HepG2 (cell line): ENCODE data around the gene PFKFB2. TPM values are rescaled to one million over a fixed set of nuclear protein-coding genes. Genes with fewer than 3 reads are reported as not detected.

Experiments used
- CENPT ChIP-seq: sonication (generic); formaldehyde crosslinking; IDR thresholded peaks from 2 replicates; pipeline ENCODE4 v1.8.0; 2022; ENCODE audit warnings: low read depth, mild to moderate bottlenecking, moderate library complexity, missing genetic modification reagents
- ETV5 ChIP-seq: IDR thresholded peaks from 2 replicates; pipeline ENCODE4 v1.6.1; 2018; ENCODE audit warnings: missing biosample characterization, missing genetic modification reagents, inconsistent platforms, borderline replicate concordance
- HNRNPUL1 ChIP-seq: fragments of 200-400 bp; formaldehyde crosslinking; IDR thresholded peaks from 2 replicates; pipeline ENCODE4 v1.6.1; 2017; ENCODE audit warnings: low read depth, mild to moderate bottlenecking, low read length, moderate library complexity
- ISX ChIP-seq: sonication (generic); formaldehyde crosslinking; conservative IDR thresholded peaks from 2 replicates; pipeline ENCODE4 v1.5.0; 2020; ENCODE audit warnings: missing genetic modification reagents
- NFE2L2 ChIP-seq: fragments of 150-350 bp; IDR thresholded peaks from 2 replicates; pipeline ENCODE4 v1.6.1; 2014; ENCODE audit warnings: low read length
- RBFOX2 ChIP-seq: fragments of 200-400 bp; formaldehyde crosslinking; IDR thresholded peaks from 2 replicates; pipeline ENCODE4 v1.6.1; 2017; ENCODE audit warnings: low read depth, mild to moderate bottlenecking, low read length
- SAFB2 ChIP-seq: sonication (generic); formaldehyde crosslinking; IDR thresholded peaks from 2 replicates; pipeline ENCODE4 v1.5.1; 2020; ENCODE audit warnings: missing genetic modification reagents, low read depth, mild to moderate bottlenecking, borderline replicate concordance
- SMAD3 ChIP-seq: sonication (generic); formaldehyde crosslinking; IDR thresholded peaks from 2 replicates; pipeline ENCODE4 v1.4.0; 2020; ENCODE audit warnings: missing genetic modification reagents
- SRSF4 ChIP-seq: fragments of 200-400 bp; formaldehyde crosslinking; IDR thresholded peaks from one replicate; pipeline ENCODE4 v1.6.1; 2018; ENCODE audit warnings: mild to moderate bottlenecking, low read depth, low read length, moderate library complexity; ENCODE audit not compliant: poor library complexity, severe bottlenecking
- STAG1 ChIP-seq: sonication (generic); formaldehyde crosslinking; IDR thresholded peaks from 2 replicates; pipeline ENCODE4 v1.4.0; 2020; ENCODE audit warnings: missing genetic modification reagents
- TCF12 ChIP-seq, 2 experiments: fragments of 450-650 bp in 1 of 2; sonication (generic) in 1 of 2; formaldehyde crosslinking in 1 of 2; IDR thresholded peaks; 2 replicates each; pipeline versions ENCODE4 v1.6.1 to v1.8.0; 2017 to 2022; ENCODE audit warnings: antibody characterized with exemption in 1 of 2, mild to moderate bottlenecking in 1 of 2, missing genetic modification reagents in 1 of 2, moderate library complexity in 1 of 2
- TOE1 ChIP-seq: sonication (generic); formaldehyde crosslinking; IDR thresholded peaks from 2 replicates; pipeline ENCODE4 v1.4.0; 2020; ENCODE audit warnings: mild to moderate bottlenecking, missing genetic modification reagents
- ZC3H4 ChIP-seq: sonication (generic); formaldehyde crosslinking; IDR thresholded peaks from 2 replicates; pipeline ENCODE4 v1.4.0; 2020; ENCODE audit warnings: missing genetic modification reagents, borderline replicate concordance
- ZFP37 ChIP-seq: sonication (generic); formaldehyde crosslinking; IDR thresholded peaks from 2 replicates; pipeline ENCODE4 v1.4.0; 2020; ENCODE audit warnings: missing genetic modification reagents, borderline replicate concordance
- ZNF292 ChIP-seq: sonication (generic); formaldehyde crosslinking; IDR thresholded peaks from 2 replicates; pipeline ENCODE4 v1.8.1; 2022; ENCODE audit warnings: mild to moderate bottlenecking, low read depth, missing genetic modification reagents, borderline replicate concordance
- ZNF615 ChIP-seq: sonication (generic); formaldehyde crosslinking; IDR thresholded peaks from 2 replicates; pipeline ENCODE4 v1.5.0; 2020; ENCODE audit warnings: mild to moderate bottlenecking, missing genetic modification reagents, borderline replicate concordance
- ZNF747 ChIP-seq: sonication (generic); formaldehyde crosslinking; IDR thresholded peaks from 2 replicates; pipeline ENCODE4 v1.8.1; 2023; ENCODE audit warnings: missing genetic modification reagents, mild to moderate bottlenecking, borderline replicate concordance
- polyA plus RNA-seq, 8 experiments: library from polyadenylated mRNA; depleted of rRNA in 3 of 8; stranded (reverse) in 7 of 8; unstranded in 1 of 8; fragments of >200 nt; fragmentation: Illumina TruSeq in 4 of 8; extraction: Trizol in 4 of 8; gene quantifications; 2 replicates each; pipeline versions ENCODE4 v1.2.1 to v1.2.3, GENCODE V29; 2011 to 2016; ENCODE audit warnings: low read depth in 4 of 8, missing spikeins in 1 of 8, mixed read lengths in 1 of 8; ENCODE audit not compliant: insufficient read depth in 1 of 8
- total RNA-seq, 5 experiments: library from RNA; depleted of rRNA; stranded (reverse); fragments of >200 nt; fragmentation: Illumina TruSeq; extraction: Trizol; gene quantifications; 2 replicates each; pipeline ENCODE4 v1.2.3, GENCODE V29; 2016; ENCODE audit warnings: low read depth in 1 of 5
- TF ChIP-seq, protein P1 (sequence below): sonication (generic); formaldehyde crosslinking; IDR thresholded peaks from 2 replicates; pipeline ENCODE4 v1.4.0; 2020; ENCODE audit warnings: missing genetic modification reagents
- TF ChIP-seq, protein P2 (sequence below): sonication (generic); formaldehyde crosslinking; IDR thresholded peaks from 2 replicates; pipeline ENCODE4 v1.8.0; 2022; ENCODE audit warnings: missing genetic modification reagents, mild to moderate bottlenecking, borderline replicate concordance
- TF ChIP-seq, protein P3 (sequence below): sonication (generic); formaldehyde crosslinking; IDR thresholded peaks from 2 replicates; pipeline ENCODE4 v1.5.0; 2020; ENCODE audit warnings: mild to moderate bottlenecking, missing genetic modification reagents, borderline replicate concordance
- TF ChIP-seq, protein P4 (sequence below): sonication (generic); formaldehyde crosslinking; IDR thresholded peaks from 2 replicates; pipeline ENCODE4 v1.8.1; 2023; ENCODE audit warnings: mild to moderate bottlenecking, missing genetic modification reagents, borderline replicate concordance

PFKFB2 gene
- total and polyA plus RNA-seq, 2 of the 13 experiments (the other 11 are each of a cell fraction or from before 2014, with no cell fraction given), result 4.6 to 10.6 TPM

DNA sequence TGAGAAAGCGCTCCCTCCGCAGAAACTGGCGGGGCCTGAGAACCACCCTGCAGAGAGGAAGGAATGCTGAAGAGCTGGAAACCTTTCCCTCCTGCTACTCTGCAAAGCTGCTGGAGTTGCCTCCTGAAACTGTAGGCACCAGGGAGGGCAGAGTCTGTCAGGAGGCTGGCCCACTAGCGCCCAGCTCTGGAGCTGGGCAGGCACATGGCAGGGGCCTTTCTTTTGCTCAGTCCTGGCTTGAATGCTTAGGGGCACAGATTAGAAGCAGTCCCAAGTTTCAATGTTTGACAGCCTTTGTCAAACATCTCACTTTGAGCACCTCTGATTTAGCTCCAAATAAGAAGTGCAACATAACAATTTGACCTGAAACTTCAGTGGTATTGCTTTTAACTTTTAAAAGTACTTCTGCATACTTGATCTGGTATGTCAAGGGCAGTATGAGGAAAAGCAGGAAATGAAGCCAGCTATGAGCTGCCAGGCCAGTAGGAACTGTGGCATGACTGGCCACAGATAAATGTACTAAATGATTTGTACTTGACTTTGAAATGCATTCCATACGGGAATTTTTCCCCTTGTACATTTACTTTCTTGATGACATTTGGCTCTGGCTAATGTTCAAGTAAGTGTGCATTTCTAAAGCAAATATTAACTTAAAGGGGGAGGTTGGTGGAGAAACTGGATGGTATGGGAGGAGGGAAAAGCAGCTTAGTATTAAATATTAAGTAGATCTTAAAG, 27.8 kb upstream of the PFKFB2 start (continued):
- TF ChIP-seq, protein P1, sequence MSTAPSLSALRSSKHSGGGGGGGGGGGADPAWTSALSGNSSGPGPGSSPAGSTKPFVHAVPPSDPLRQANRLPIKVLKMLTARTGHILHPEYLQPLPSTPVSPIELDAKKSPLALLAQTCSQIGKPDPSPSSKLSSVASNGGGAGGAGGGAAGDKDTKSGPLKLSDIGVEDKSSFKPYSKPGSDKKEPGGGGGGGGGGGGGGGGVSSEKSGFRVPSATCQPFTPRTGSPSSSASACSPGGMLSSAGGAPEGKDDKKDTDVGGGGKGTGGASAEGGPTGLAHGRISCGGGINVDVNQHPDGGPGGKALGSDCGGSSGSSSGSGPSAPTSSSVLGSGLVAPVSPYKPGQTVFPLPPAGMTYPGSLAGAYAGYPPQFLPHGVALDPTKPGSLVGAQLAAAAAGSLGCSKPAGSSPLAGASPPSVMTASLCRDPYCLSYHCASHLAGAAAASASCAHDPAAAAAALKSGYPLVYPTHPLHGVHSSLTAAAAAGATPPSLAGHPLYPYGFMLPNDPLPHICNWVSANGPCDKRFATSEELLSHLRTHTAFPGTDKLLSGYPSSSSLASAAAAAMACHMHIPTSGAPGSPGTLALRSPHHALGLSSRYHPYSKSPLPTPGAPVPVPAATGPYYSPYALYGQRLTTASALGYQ, result peak; percentile 63; the same call in 1 of the 2 replicates
- TF ChIP-seq ZC3H4 (CRISPR knock-in tag), result no peak
- no peak for TF ChIP-seq RBFOX2
- TF ChIP-seq ZNF615, result no peak
- TF ChIP-seq, protein P2, sequence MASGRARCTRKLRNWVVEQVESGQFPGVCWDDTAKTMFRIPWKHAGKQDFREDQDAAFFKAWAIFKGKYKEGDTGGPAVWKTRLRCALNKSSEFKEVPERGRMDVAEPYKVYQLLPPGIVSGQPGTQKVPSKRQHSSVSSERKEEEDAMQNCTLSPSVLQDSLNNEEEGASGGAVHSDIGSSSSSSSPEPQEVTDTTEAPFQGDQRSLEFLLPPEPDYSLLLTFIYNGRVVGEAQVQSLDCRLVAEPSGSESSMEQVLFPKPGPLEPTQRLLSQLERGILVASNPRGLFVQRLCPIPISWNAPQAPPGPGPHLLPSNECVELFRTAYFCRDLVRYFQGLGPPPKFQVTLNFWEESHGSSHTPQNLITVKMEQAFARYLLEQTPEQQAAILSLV (CRISPR knock-in tag), result no peak
- TF ChIP-seq ZFP37, result no peak
- no peak for TF ChIP-seq TOE1
- TF ChIP-seq SMAD3 (CRISPR knock-in tag), result no peak
- no peak for TF ChIP-seq SRSF4
- no peak for TF ChIP-seq CENPT
- no peak for TF ChIP-seq HNRNPUL1
- TF ChIP-seq ETV5 (CRISPR knock-in tag), result peak; percentile 32; the same call in 1 of the 2 replicates
- no peak for TF ChIP-seq ISX
- TF ChIP-seq TCF12 (IDR thresholded peaks at IDR 0.05), result no peak
- TF ChIP-seq TCF12 (CRISPR knock-in tag; IDR thresholded peaks at IDR 0.05), result no peak
- no peak for TF ChIP-seq SAFB2 (CRISPR knock-in tag)
- no peak for TF ChIP-seq NFE2L2
- no peak for TF ChIP-seq ZNF747
- TF ChIP-seq, protein P3, sequence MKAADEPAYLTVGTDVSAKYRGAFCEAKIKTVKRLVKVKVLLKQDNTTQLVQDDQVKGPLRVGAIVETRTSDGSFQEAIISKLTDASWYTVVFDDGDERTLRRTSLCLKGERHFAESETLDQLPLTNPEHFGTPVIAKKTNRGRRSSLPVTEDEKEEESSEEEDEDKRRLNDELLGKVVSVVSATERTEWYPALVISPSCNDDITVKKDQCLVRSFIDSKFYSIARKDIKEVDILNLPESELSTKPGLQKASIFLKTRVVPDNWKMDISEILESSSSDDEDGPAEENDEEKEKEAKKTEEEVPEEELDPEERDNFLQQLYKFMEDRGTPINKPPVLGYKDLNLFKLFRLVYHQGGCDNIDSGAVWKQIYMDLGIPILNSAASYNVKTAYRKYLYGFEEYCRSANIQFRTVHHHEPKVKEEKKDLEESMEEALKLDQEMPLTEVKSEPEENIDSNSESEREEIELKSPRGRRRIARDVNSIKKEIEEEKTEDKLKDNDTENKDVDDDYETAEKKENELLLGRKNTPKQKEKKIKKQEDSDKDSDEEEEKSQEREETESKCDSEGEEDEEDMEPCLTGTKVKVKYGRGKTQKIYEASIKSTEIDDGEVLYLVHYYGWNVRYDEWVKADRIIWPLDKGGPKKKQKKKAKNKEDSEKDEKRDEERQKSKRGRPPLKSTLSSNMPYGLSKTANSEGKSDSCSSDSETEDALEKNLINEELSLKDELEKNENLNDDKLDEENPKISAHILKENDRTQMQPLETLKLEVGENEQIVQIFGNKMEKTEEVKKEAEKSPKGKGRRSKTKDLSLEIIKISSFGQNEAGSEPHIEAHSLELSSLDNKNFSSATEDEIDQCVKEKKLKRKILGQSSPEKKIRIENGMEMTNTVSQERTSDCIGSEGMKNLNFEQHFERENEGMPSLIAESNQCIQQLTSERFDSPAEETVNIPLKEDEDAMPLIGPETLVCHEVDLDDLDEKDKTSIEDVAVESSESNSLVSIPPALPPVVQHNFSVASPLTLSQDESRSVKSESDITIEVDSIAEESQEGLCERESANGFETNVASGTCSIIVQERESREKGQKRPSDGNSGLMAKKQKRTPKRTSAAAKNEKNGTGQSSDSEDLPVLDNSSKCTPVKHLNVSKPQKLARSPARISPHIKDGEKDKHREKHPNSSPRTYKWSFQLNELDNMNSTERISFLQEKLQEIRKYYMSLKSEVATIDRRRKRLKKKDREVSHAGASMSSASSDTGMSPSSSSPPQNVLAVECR (CRISPR knock-in tag), result no peak
- TF ChIP-seq, protein P4, sequence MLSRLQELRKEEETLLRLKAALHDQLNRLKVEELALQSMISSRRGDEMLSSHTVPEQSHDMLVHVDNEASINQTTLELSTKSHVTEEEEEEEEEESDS, result no peak
- no peak for TF ChIP-seq STAG1 (CRISPR knock-in tag)
- TF ChIP-seq ZNF292 (CRISPR knock-in tag), result no peak
